A673 (cell line): Measurements from ENCODE around the gene ROBO2. TPM values are rescaled to one million over a fixed set of nuclear protein-coding genes. Genes with fewer than 3 reads are reported as not detected.

Experiments used
- BruUV-seq: library from RNA; stranded (reverse); fragments of 400-500 nt; replicated peaks from 2 replicates; lab custom pipeline; 2021; lab: Mats Ljungman, UMichigan
- CTCF ChIA-PET: fragments of 300-600 bp; sonication (Branson Sonifier 250); formaldehyde crosslinking; loops from one replicate; lab custom pipeline; 2022; ENCODE audit warnings: antibody characterized with exemption; lab: Charles Lee
- POLR2A ChIA-PET: fragments of 300-600 bp; sonication (Branson Sonifier 250); formaldehyde crosslinking; loops from one replicate; lab custom pipeline; 2022; ENCODE audit warnings: antibody characterized with exemption; ENCODE audit not compliant: low non-redundant PET; lab: Charles Lee
- DNase-seq: peaks from one replicate; pipeline ENCODE4 v3.0.0-alpha.2; 2015; ENCODE audit warnings: low spot score
- H3K27ac ChIP-seq: fragments of 200-600 bp; sonication (generic); 2 replicates; pipeline ENCODE4 v1.5.1; 2016; ENCODE audit warnings: mixed run types, low read depth, mild to moderate bottlenecking, mixed read lengths, antibody characterized with exemption, low read length; ENCODE audit not compliant: poor library complexity, severe bottlenecking
- H3K27me3 ChIP-seq: fragments of 200-600 bp; sonication (generic); replicated peaks from 2 replicates; pipeline ENCODE4 v1.6.1; 2017; ENCODE audit warnings: mixed run types, low read depth, mild to moderate bottlenecking, mixed read lengths, antibody characterized with exemption, low read length; ENCODE audit not compliant: insufficient read depth, poor library complexity
- H3K36me3 ChIP-seq: fragments of 200-600 bp; sonication (generic); 2 replicates; pipeline ENCODE4 v1.6.1; 2016; ENCODE audit warnings: mixed run types, mild to moderate bottlenecking, mixed read lengths, antibody characterized with exemption, low read length; ENCODE audit not compliant: insufficient read depth, poor library complexity, severe bottlenecking
- H3K4me1 ChIP-seq: fragments of 200-600 bp; sonication (generic); 2 replicates; pipeline ENCODE4 v1.6.1; 2017; ENCODE audit warnings: mixed run types, mild to moderate bottlenecking, mixed read lengths, antibody characterized with exemption, low read length; ENCODE audit not compliant: insufficient read depth, poor library complexity, severe bottlenecking
- H3K4me3 ChIP-seq: fragments of 200-600 bp; sonication (generic); 2 replicates; pipeline ENCODE4 v1.5.1; 2016; ENCODE audit warnings: low read depth, mixed run types, mild to moderate bottlenecking, mixed read lengths, low read length; ENCODE audit not compliant: poor library complexity, severe bottlenecking
- H3K9me3 ChIP-seq: fragments of 200-600 bp; sonication (generic); 2 replicates; pipeline ENCODE4 v1.6.1; 2016; ENCODE audit warnings: mixed run types, low read depth, mild to moderate bottlenecking, mixed read lengths, antibody characterized with exemption, low read length; ENCODE audit not compliant: poor library complexity, severe bottlenecking
- EZH2 ChIP-seq: fragments of 200-600 bp; sonication (generic); IDR thresholded peaks from 2 replicates; pipeline ENCODE4 v1.6.1; 2017; ENCODE audit warnings: borderline replicate concordance, low read depth, mild to moderate bottlenecking, mixed read lengths, antibody characterized with exemption, low read length; ENCODE audit not compliant: poor library complexity, severe bottlenecking
- intact Hi-C: fragments of 100-400 bp; cut with micrococcal nuclease; formaldehyde crosslinking; loops from one replicate; pipeline ENCODE4 v1.10.0; 2022; ENCODE audit not compliant: unreplicated experiment
- total RNA-seq: library from RNA; stranded (reverse); gene quantifications from 2 replicates; pipeline ENCODE4 v1.2.3, GENCODE V29; 2021
- TF ChIP-seq, protein P1 (sequence below): fragments of 300-800, 200-600 bp; sonication (generic); conservative IDR thresholded peaks from 2 replicates; pipeline ENCODE4 v1.5.1; 2017; ENCODE audit warnings: low read depth, mild to moderate bottlenecking, antibody characterized with exemption, low read length, moderate library complexity, mixed read lengths

Gene ROBO2
- total RNA-seq, 1 experiment from 2014 or later = 17.5 TPM

GRCh38 chr3:77242371-77242770 lies 202.5 kb downstream of the ROBO2 start:
- no peaks in the 10 kb centered on the region for H3K36me3 ChIP-seq
- H3K4me1 ChIP-seq = no peaks in the 10 kb centered on the region
- POLR2A ChIA-PET = no interaction called here
- CTCF ChIA-PET = no interaction called here
- H3K27ac ChIP-seq = no peak overlapping the region
- TF ChIP-seq, protein P1, sequence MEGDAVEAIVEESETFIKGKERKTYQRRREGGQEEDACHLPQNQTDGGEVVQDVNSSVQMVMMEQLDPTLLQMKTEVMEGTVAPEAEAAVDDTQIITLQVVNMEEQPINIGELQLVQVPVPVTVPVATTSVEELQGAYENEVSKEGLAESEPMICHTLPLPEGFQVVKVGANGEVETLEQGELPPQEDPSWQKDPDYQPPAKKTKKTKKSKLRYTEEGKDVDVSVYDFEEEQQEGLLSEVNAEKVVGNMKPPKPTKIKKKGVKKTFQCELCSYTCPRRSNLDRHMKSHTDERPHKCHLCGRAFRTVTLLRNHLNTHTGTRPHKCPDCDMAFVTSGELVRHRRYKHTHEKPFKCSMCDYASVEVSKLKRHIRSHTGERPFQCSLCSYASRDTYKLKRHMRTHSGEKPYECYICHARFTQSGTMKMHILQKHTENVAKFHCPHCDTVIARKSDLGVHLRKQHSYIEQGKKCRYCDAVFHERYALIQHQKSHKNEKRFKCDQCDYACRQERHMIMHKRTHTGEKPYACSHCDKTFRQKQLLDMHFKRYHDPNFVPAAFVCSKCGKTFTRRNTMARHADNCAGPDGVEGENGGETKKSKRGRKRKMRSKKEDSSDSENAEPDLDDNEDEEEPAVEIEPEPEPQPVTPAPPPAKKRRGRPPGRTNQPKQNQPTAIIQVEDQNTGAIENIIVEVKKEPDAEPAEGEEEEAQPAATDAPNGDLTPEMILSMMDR = no peak
- no peak for TF ChIP-seq EZH2
- intact Hi-C loops = no loop called here
- no TSS peak for BruUV-seq
- H3K9me3 ChIP-seq = no peaks in the 10 kb centered on the region
- no peak overlapping the region for H3K4me3 ChIP-seq
- no peaks in the 10 kb centered on the region for H3K27me3 ChIP-seq
- DNase-seq = no peak

- Histone ChIP-seq H3K4me1 (no peaks in the 10 kb centered on the region), H3K27me3 (no peaks in the 10 kb centered on the region), H3K36me3 (no peaks in the 10 kb centered on the region), H3K27ac (no peak overlapping the region), H3K9me3 (no peaks in the 10 kb centered on the region), H3K4me3 (no peak overlapping the region)
- POLR2A ChIA-PET = no interaction called here
- no peak for DNase-seq
- intact Hi-C loops = no loop called here
- BruUV-seq = no TSS peak
- CTCF ChIA-PET = no interaction called here
- no peak for TF ChIP-seq EZH2
- TF ChIP-seq, protein P1 = no peak
Observed at GRCh38 chr3:77244981-77245380, 205.1 kb downstream of the ROBO2 start.

- Histone ChIP-seq H3K36me3 (no peaks in the 10 kb centered on the region), H3K9me3 (no peaks in the 10 kb centered on the region), H3K27ac (no peak overlapping the region), H3K4me3 (no peak overlapping the region), H3K4me1 (no peaks in the 10 kb centered on the region), H3K27me3 (no peaks in the 10 kb centered on the region)
- POLR2A ChIA-PET = no interaction called here
- intact Hi-C loops = no loop called here
- no peak for TF ChIP-seq EZH2
- BruUV-seq = no TSS peak
- CTCF ChIA-PET = no interaction called here
- no peak for DNase-seq
Observed at GRCh38 chr3:77247061-77247460, 207.2 kb downstream of the ROBO2 start.

DNA sequence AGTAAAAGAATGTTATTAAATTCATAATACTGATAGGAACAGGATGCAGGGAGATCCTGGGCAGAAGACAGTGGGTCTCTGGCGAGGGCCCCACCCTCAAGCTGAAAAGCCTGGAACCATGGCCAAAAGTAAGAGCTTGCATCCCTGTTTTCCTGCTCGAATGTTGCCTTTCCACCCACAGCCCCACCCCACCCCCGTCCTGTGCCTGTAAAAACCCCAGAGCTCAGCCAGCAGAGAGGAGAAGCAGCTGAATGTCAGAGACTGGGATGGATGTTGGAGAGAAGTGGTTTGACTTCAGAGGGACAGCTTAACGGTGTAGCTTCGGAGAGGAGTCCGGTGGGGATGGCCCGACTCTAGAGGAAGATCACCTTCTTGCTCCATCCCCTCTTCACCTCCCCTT lies 207.9 kb downstream of the ROBO2 start:
- no peaks in the 10 kb centered on the region for H3K36me3 ChIP-seq
- ChIA-PET POLR2A (no interaction called here), CTCF (no interaction called here)
- no peak for DNase-seq
- TF ChIP-seq, protein P1 = no peak
- no peak for TF ChIP-seq EZH2
- BruUV-seq = no TSS peak
- intact Hi-C loops = no loop called here
- H3K9me3 ChIP-seq = no peaks in the 10 kb centered on the region
- no peak overlapping the region for H3K27ac ChIP-seq
- no peaks in the 10 kb centered on the region for H3K4me1 ChIP-seq
- H3K4me3 ChIP-seq = no peak overlapping the region
- no peaks in the 10 kb centered on the region for H3K27me3 ChIP-seq
